Measurements from ENCODE around the gene SETD4. TPM values are rescaled to one million over a fixed set of nuclear protein-coding genes. Genes with fewer than 3 reads are reported as not detected.
A peak's percentile ranks its signal among the peaks of the same experiment; 100 is the strongest.
"Not testable (repeated sequence)": the region's sequence is repeated elsewhere in the genome, so short reads cannot be mapped to it uniquely, and the experiment has no call there.

The SETD4 gene
- total and polyA plus RNA-seq, 4 experiments from 2014 or later, result 7.1 to 31.0 (median 20.3) TPM

DNA sequence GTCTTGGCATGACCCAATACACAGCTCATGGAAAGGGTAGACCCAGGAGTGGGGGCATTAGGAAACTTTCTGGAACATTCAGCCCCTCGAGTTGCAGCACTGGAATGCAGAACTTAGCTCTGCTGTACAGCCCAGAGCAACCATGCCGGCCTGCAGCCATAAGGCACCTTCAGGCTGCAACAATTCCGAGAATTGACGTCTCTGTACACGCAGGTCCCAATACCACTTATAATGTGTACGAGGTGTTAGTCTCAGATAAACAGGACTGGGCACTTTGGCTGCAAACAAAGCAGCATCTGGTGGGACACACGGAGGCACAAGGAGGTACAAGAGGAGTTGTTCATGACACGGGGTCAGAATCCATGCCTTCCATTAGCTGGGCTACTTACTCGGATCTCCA, 17.4 kb upstream of the SETD4 start:
- H3K9me3 Mint-ChIP-seq, result peaks cover 0 to 3% (median 0%) of the 10 kb centered on the region in 8 donors
- Histone ChIP-seq H3K36me3 (ENCODE audit: insufficient read depth, low read length) (no peaks in the 10 kb centered on the region), H3K4me3 (ENCODE audit: low read length in 2 of 2) (no peak overlapping the region), H3K27me3 (ENCODE audit: insufficient read depth, low read length) (no peaks in the 10 kb centered on the region), H3K9me3 (ENCODE audit: control insufficient read depth in 1 of 2, low read length in 2 of 2) (no peaks in the 10 kb centered on the region), H3K4me1 (ENCODE audit: insufficient read depth, low read length) (peaks cover 17% of the 10 kb centered on the region), H3K27ac (ENCODE audit: low read depth, low read length) (no peak overlapping the region)
- peaks cover 12 to 30% (median 25%) of the 10 kb centered on the region in 4 donors for H3K4me1 Mint-ChIP-seq
- DNase-seq, result no peak
- no peak overlapping the region for H3K4me3 Mint-ChIP-seq
- intact Hi-C loops (cut with micrococcal nuclease), result no loop called here
- ChIA-PET POLR2A (ENCODE audit: partially characterized antibody) (no interaction called here), CTCF (ENCODE audit: partially characterized antibody) (interaction anchor here (1.4 to 2.4 kb wide), 3 partner anchors 35 to 50 kb away, joined by 3 to 6 read pairs (median 5); no protein-coding TSS in a partner anchor)
- H3K36me3 Mint-ChIP-seq, result peaks cover 6 to 9% of the 10 kb centered on the region in 2 donors
- H3K27ac Mint-ChIP-seq, result peak overlapping the region in 2 of 7 donors; percentile 25 to 37
- H3K27me3 Mint-ChIP-seq, result no peaks in the 10 kb centered on the region

- intact Hi-C loops (cut with micrococcal nuclease), result no loop called here
- Mint-ChIP-seq H3K27me3 (no peaks in the 10 kb centered on the region), H3K4me3 (no peak overlapping the region), H3K9me3 (peaks cover 0 to 3% (median 0%) of the 10 kb centered on the region in 8 donors), H3K4me1 (peaks cover 16 to 34% (median 29%) of the 10 kb centered on the region in 4 donors), H3K36me3 (peaks cover 9 to 15% of the 10 kb centered on the region in 2 donors), H3K27ac (no peak overlapping the region)
- Histone ChIP-seq H3K27ac (ENCODE audit: low read depth, low read length) (no peak overlapping the region), H3K36me3 (ENCODE audit: insufficient read depth, low read length) (no peaks in the 10 kb centered on the region), H3K4me1 (ENCODE audit: insufficient read depth, low read length) (peaks cover 24% of the 10 kb centered on the region), H3K4me3 (ENCODE audit: low read length in 2 of 2) (no peak overlapping the region), H3K27me3 (ENCODE audit: insufficient read depth, low read length) (no peaks in the 10 kb centered on the region), H3K9me3 (ENCODE audit: control insufficient read depth in 1 of 2, low read length in 2 of 2) (no peaks in the 10 kb centered on the region)
- no peak for DNase-seq
- ChIA-PET CTCF (ENCODE audit: partially characterized antibody) (interaction anchor here (1.5 to 1.8 kb wide), 2 partner anchors 36 to 49 kb away, joined by 3 to 6 read pairs; no protein-coding TSS in a partner anchor), POLR2A (ENCODE audit: partially characterized antibody) (no interaction called here)
Measured at GRCh38 chr21:36076878-36077655, 16.7 kb upstream of the SETD4 start.

GRCh38 chr21:36075953-36076352, 15.6 kb upstream of the SETD4 start:
- Mint-ChIP-seq H3K36me3 (peaks cover 17 to 24% of the 10 kb centered on the region in 2 donors), H3K27me3 (no peaks in the 10 kb centered on the region), H3K9me3 (peaks cover 0 to 3% (median 0%) of the 10 kb centered on the region in 8 donors), H3K4me1 (peaks cover 23 to 45% (median 40%) of the 10 kb centered on the region in 4 donors), H3K27ac (peak overlapping the region in 2 of 7 donors; percentile 30 to 57), H3K4me3 (no peak overlapping the region)
- ChIA-PET CTCF (ENCODE audit: partially characterized antibody) (interaction anchor here (1.8 kb wide), 1 partner anchor 37 kb away, joined by 6 read pairs; no protein-coding TSS in a partner anchor), POLR2A (ENCODE audit: partially characterized antibody) (no interaction called here)
- no peaks in the 10 kb centered on the region for H3K27me3 ChIP-seq (ENCODE audit: insufficient read depth, low read length)
- no peaks in the 10 kb centered on the region for H3K36me3 ChIP-seq (ENCODE audit: insufficient read depth, low read length)
- H3K9me3 ChIP-seq (ENCODE audit: control insufficient read depth in 1 of 2, low read length in 2 of 2), result no peaks in the 10 kb centered on the region
- H3K4me3 ChIP-seq (ENCODE audit: low read length in 2 of 2), result no peak overlapping the region
- no peak overlapping the region for H3K27ac ChIP-seq (ENCODE audit: low read depth, low read length)
- no peak for DNase-seq
- peaks cover 33% of the 10 kb centered on the region for H3K4me1 ChIP-seq (ENCODE audit: insufficient read depth, low read length)
- intact Hi-C loops (cut with micrococcal nuclease), result no loop called here

- Mint-ChIP-seq H3K27ac (no peak overlapping the region), H3K36me3 (peaks cover 22 to 24% of the 10 kb centered on the region in 2 donors), H3K27me3 (no peaks in the 10 kb centered on the region), H3K4me1 (peaks cover 28 to 53% (median 47%) of the 10 kb centered on the region in 4 donors), H3K9me3 (peaks cover 0 to 3% (median 0%) of the 10 kb centered on the region in 8 donors), H3K4me3 (no peak overlapping the region)
- intact Hi-C loops (cut with micrococcal nuclease), result no loop called here
- no peaks in the 10 kb centered on the region for H3K36me3 ChIP-seq (ENCODE audit: insufficient read depth, low read length)
- CTCF ChIA-PET (ENCODE audit: partially characterized antibody), result no interaction called here
- POLR2A ChIA-PET (ENCODE audit: partially characterized antibody), result interaction anchor here (0.9 kb wide), 1 partner anchor 15 kb away, joined by 3 read pairs; the partner anchor contains the start of gene SETD4
- no peak for DNase-seq
- peaks cover 41% of the 10 kb centered on the region for H3K4me1 ChIP-seq (ENCODE audit: insufficient read depth, low read length)
- no peak overlapping the region for H3K27ac ChIP-seq (ENCODE audit: low read depth, low read length)
- no peak overlapping the region for H3K4me3 ChIP-seq (ENCODE audit: low read length in 2 of 2)
- no peaks in the 10 kb centered on the region for H3K27me3 ChIP-seq (ENCODE audit: insufficient read depth, low read length)
- H3K9me3 ChIP-seq (ENCODE audit: control insufficient read depth in 1 of 2, low read length in 2 of 2), result no peaks in the 10 kb centered on the region
Measured at GRCh38 chr21:36075171-36075570, 14.8 kb upstream of the SETD4 start.

- POLR2A ChIA-PET (ENCODE audit: partially characterized antibody); H3K4me3 Mint-ChIP-seq; H3K9me3 ChIP-seq (ENCODE audit: control insufficient read depth in 1 of 2, low read length in 2 of 2); H3K27me3 Mint-ChIP-seq; intact Hi-C loops (cut with micrococcal nuclease); DNase-seq; H3K9me3 Mint-ChIP-seq; H3K27ac Mint-ChIP-seq; H3K4me3 ChIP-seq (ENCODE audit: low read length in 2 of 2); H3K27me3 ChIP-seq (ENCODE audit: insufficient read depth, low read length); H3K36me3 ChIP-seq (ENCODE audit: insufficient read depth, low read length); H3K27ac ChIP-seq (ENCODE audit: low read depth, low read length): not testable (repeated sequence)
- Mint-ChIP-seq H3K36me3 (peaks cover 25 to 29% of the 10 kb centered on the region in 2 donors), H3K4me1 (peaks cover 30 to 53% (median 44%) of the 10 kb centered on the region in 4 donors)
- peaks cover 38% of the 10 kb centered on the region for H3K4me1 ChIP-seq (ENCODE audit: insufficient read depth, low read length)
- CTCF ChIA-PET (ENCODE audit: partially characterized antibody), result interaction anchor here (3.2 kb wide), 1 partner anchor 39 kb away, joined by 21 read pairs; no protein-coding TSS in a partner anchor
Measured at GRCh38 chr21:36073911-36074310, 13.6 kb upstream of the SETD4 start.

DNA sequence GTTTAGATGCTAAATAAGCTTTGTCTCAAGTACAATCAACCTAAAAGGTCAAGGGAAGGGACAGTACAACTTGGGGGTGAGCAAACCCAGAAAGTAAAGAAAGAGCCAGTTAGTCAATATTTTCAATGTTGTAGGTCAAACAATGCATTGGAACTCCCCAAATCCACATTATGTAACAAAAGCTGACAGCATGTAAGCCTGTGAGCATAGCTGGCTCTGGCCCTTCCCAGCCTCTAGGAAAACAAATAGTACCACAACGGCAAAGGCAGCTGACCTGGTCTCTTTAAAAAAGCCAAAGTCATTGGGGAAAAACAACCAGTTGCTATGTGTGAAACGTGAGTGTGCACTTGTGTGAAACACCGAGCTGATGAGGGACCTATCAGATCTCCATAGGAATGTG, 12.9 kb upstream of the SETD4 start:
- no peak overlapping the region for H3K27ac ChIP-seq (ENCODE audit: low read depth, low read length)
- DNase-seq, result no peak
- CTCF ChIA-PET (ENCODE audit: partially characterized antibody), result interaction anchor here (3.2 kb wide), 1 partner anchor 40 kb away, joined by 21 read pairs; no protein-coding TSS in a partner anchor
- H3K27ac Mint-ChIP-seq, result no peak overlapping the region
- peaks cover 0 to 10% (median 4%) of the 10 kb centered on the region in 8 donors for H3K9me3 Mint-ChIP-seq
- H3K4me3 ChIP-seq (ENCODE audit: low read length in 2 of 2), result no peak overlapping the region
- peaks cover 33% of the 10 kb centered on the region for H3K4me1 ChIP-seq (ENCODE audit: insufficient read depth, low read length)
- no peaks in the 10 kb centered on the region for H3K27me3 Mint-ChIP-seq
- H3K4me1 Mint-ChIP-seq, result peaks cover 28 to 48% (median 40%) of the 10 kb centered on the region in 4 donors
- peaks cover 26 to 29% of the 10 kb centered on the region in 2 donors for H3K36me3 Mint-ChIP-seq
- intact Hi-C loops (cut with micrococcal nuclease), result no loop called here
- H3K36me3 ChIP-seq (ENCODE audit: insufficient read depth, low read length), result no peaks in the 10 kb centered on the region
- POLR2A ChIA-PET (ENCODE audit: partially characterized antibody), result interaction anchor here (1.5 kb wide), 1 partner anchor 13 kb away, joined by 9 read pairs; the partner anchor contains the start of gene SETD4
- peaks cover 0 to 3% of the 10 kb centered on the region in 2 donors for H3K9me3 ChIP-seq (ENCODE audit: control insufficient read depth in 1 of 2, low read length in 2 of 2)
- H3K27me3 ChIP-seq (ENCODE audit: insufficient read depth, low read length), result no peaks in the 10 kb centered on the region
- no peak overlapping the region for H3K4me3 Mint-ChIP-seq
